ENCODE results near the gene ALDH8A1. TPM values are rescaled to one million over a fixed set of nuclear protein-coding genes. Genes with fewer than 3 reads are reported as not detected.
A peak's percentile ranks its signal among the peaks of the same experiment; 100 is the strongest.
"Not testable (repeated sequence)": the region's sequence is repeated elsewhere in the genome, so short reads cannot be mapped to it uniquely, and the experiment has no call there.

Gene ALDH8A1
- total and polyA plus RNA-seq, 9 donors, result 0.21 to 5.4 (median 0.80) TPM

DNA sequence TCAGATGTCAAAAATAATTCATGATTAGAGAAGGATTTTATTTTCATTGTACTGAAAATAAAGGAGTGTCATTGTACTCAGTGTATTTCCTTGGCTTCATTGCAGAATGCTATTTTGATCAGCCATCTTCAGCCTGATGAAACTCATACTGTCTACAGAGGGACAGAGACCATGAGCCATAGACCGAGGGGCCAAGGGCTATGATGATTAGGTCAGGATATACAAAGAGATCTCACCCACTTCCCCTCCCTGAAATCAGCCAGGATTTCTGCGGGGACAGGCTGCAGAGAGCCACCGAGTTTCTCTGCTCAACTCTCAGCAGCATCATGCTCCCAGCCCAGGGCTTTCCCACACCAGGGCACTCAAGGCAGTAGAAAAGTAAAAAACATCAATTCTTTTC, 47.0 kb downstream of the ALDH8A1 start:
- no peak for DNase-seq
- no peaks in the 10 kb centered on the region for H3K27me3 ChIP-seq
- TF ChIP-seq, protein P1, sequence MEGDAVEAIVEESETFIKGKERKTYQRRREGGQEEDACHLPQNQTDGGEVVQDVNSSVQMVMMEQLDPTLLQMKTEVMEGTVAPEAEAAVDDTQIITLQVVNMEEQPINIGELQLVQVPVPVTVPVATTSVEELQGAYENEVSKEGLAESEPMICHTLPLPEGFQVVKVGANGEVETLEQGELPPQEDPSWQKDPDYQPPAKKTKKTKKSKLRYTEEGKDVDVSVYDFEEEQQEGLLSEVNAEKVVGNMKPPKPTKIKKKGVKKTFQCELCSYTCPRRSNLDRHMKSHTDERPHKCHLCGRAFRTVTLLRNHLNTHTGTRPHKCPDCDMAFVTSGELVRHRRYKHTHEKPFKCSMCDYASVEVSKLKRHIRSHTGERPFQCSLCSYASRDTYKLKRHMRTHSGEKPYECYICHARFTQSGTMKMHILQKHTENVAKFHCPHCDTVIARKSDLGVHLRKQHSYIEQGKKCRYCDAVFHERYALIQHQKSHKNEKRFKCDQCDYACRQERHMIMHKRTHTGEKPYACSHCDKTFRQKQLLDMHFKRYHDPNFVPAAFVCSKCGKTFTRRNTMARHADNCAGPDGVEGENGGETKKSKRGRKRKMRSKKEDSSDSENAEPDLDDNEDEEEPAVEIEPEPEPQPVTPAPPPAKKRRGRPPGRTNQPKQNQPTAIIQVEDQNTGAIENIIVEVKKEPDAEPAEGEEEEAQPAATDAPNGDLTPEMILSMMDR (IDR thresholded peaks at IDR 0.05), result no peak
- TF ChIP-seq EP300 (IDR thresholded peaks at IDR 0.05) (no peak), POLR2A (IDR thresholded peaks at IDR 0.05) (no peak)
- no peaks in the 10 kb centered on the region for H3K36me3 ChIP-seq
- H3K9me3 ChIP-seq, result no peaks in the 10 kb centered on the region
- WGBS, 3 donors, result 63 to 83% (median 78%) methylated on average over 3 of the region's 3 CpGs
- H3K4me3 ChIP-seq, result no peak overlapping the region
- intact Hi-C loops (cut with DNase I), result no loop called here
- H3K4me1 ChIP-seq (ENCODE audit: insufficient read depth), result peaks cover 9% of the 10 kb centered on the region
- peak overlapping the region in 1 of 2 donors; percentile 23 for H3K27ac ChIP-seq

- TF ChIP-seq POLR2A (IDR thresholded peaks at IDR 0.05), result no peak
- TF ChIP-seq, protein P1 (IDR thresholded peaks at IDR 0.05), result no peak
- no peak for TF ChIP-seq EP300 (IDR thresholded peaks at IDR 0.05)
- H3K4me3 ChIP-seq, result no peak overlapping the region
- H3K27me3 ChIP-seq, result no peaks in the 10 kb centered on the region
- H3K4me1 ChIP-seq (ENCODE audit: insufficient read depth), result peaks cover 9% of the 10 kb centered on the region
- peak overlapping the region in 1 of 2 donors; percentile 23 for H3K27ac ChIP-seq
- intact Hi-C loops (cut with DNase I), result no loop called here
- DNase-seq, result peak in 4 of 5 donors; percentile 29 to 45 (median 33)
- no peaks in the 10 kb centered on the region for H3K9me3 ChIP-seq
- 28 to 47% (median 41%) methylated on average over 9 of the region's 9 CpGs for WGBS, 3 donors
- no peaks in the 10 kb centered on the region for H3K36me3 ChIP-seq
These were observed 47.6 kb downstream of the ALDH8A1 start for GRCh38 chr6:134902074-134902861.

GRCh38 chr6:134898575-134898974, 51.3 kb downstream of the ALDH8A1 start:
- Histone ChIP-seq H3K36me3 (no peaks in the 10 kb centered on the region), H3K4me3 (no peak overlapping the region), H3K27me3 (no peaks in the 10 kb centered on the region), H3K4me1 (ENCODE audit: insufficient read depth) (peaks cover 9% of the 10 kb centered on the region), H3K9me3 (no peaks in the 10 kb centered on the region), H3K27ac (no peak overlapping the region)
- TF ChIP-seq EP300 (IDR thresholded peaks at IDR 0.05) (no peak), POLR2A (IDR thresholded peaks at IDR 0.05) (no peak)
- TF ChIP-seq, protein P1 (IDR thresholded peaks at IDR 0.05), result no peak
- DNase-seq, result no peak
- WGBS, 3 donors, result 89 to 92% (median 91%) methylated on average over 4 of the region's 4 CpGs
- intact Hi-C loops (cut with DNase I), result no loop called here

DNA sequence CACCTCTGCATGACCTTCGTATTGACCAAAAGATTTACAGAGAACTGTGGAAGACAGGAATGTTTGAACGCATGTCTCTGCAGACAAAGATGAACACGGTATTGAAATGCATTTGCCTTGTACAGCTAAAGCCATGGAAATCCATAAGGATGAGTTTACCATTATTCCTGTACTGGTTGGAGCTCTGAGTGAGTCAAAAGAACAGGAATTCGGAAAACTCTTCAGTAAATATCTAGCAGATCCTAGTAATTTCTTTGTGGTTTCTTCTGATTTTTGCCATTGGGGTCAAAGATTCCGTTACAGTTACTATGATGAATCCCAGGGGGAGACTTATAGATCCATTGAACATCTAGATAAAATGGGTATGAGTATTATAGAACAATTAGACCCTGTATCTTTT, 51.7 kb downstream of the ALDH8A1 start:
- H3K4me1 ChIP-seq (ENCODE audit: insufficient read depth); H3K36me3 ChIP-seq; H3K27ac ChIP-seq; DNase-seq; intact Hi-C loops (cut with DNase I); H3K9me3 ChIP-seq; H3K4me3 ChIP-seq; H3K27me3 ChIP-seq: not testable (repeated sequence)
- 92 to 95% (median 93%) methylated on average over 5 of the region's 5 CpGs for WGBS, 3 donors

- TF ChIP-seq POLR2A (IDR thresholded peaks at IDR 0.05) (no peak), EP300 (IDR thresholded peaks at IDR 0.05) (no peak)
- TF ChIP-seq, protein P1 (IDR thresholded peaks at IDR 0.05), result no peak
- no peaks in the 10 kb centered on the region for H3K27me3 ChIP-seq
- intact Hi-C loops (cut with DNase I), result no loop called here
- no peaks in the 10 kb centered on the region for H3K4me1 ChIP-seq (ENCODE audit: insufficient read depth)
- H3K27ac ChIP-seq, result no peak overlapping the region
- no peak for DNase-seq
- H3K36me3 ChIP-seq, result no peaks in the 10 kb centered on the region
- 87 to 93% (median 90%) methylated on average over 2 of the region's 2 CpGs for WGBS, 3 donors
- H3K9me3 ChIP-seq, result no peaks in the 10 kb centered on the region
- no peak overlapping the region for H3K4me3 ChIP-seq
These were observed 53.0 kb downstream of the ALDH8A1 start for GRCh38 chr6:134896910-134897309.
